Measurements from ENCODE around the gene SHANK2. TPM values are rescaled to one million over a fixed set of nuclear protein-coding genes. Genes with fewer than 3 reads are reported as not detected.

SHANK2 gene
- total RNA-seq, 1 experiment from 2014 or later = 23.8 TPM

- Histone ChIP-seq H3K9me3 (ENCODE audit: control insufficient read depth, low read depth, low read length) (no peaks in the 10 kb centered on the region), H4K5ac (ENCODE audit: insufficient read length, low read depth, low read length) (no peak overlapping the region), H3K27me3 (ENCODE audit: insufficient read depth, low read length) (no peaks in the 10 kb centered on the region), H3K14ac (ENCODE audit: insufficient read depth, low read length) (peak overlapping the region; percentile 66; the same call in 1 of the 2 replicates), H3K79me2 (ENCODE audit: insufficient read depth, low read length) (peaks cover 20% of the 10 kb centered on the region; the same call in 1 of the 2 replicates), H3K18ac (ENCODE audit: insufficient read length, low read depth, low read length) (no peak overlapping the region), H2BK12ac (ENCODE audit: insufficient read length, low read depth, low read length) (no peak overlapping the region), H2AK5ac (ENCODE audit: insufficient read length, low read length) (no peak overlapping the region), H4K8ac (replicated peaks; ENCODE audit: insufficient read length, low read depth, low read length) (no peak overlapping the region), H3K27ac (ENCODE audit: insufficient read length, low read depth, low read length) (no peak overlapping the region), H2BK15ac (ENCODE audit: low read depth, low read length) (no peak overlapping the region), H2BK5ac (ENCODE audit: insufficient read length, low read length) (no peak overlapping the region), H3K79me1 (ENCODE audit: insufficient read depth, low read depth, low read length, poor library complexity, severe bottlenecking) (peaks cover 6% of the 10 kb centered on the region), H4K20me1 (ENCODE audit: control insufficient read depth, insufficient read depth, insufficient read length) (no peaks in the 10 kb centered on the region), H3K9ac (ENCODE audit: extremely low read depth, insufficient read length, low read length) (no peak overlapping the region), H3K4ac (ENCODE audit: low read depth, low read length) (no peak overlapping the region), H3K23ac (ENCODE audit: insufficient read length, low read depth, low read length) (no peak overlapping the region), H3K56ac (ENCODE audit: insufficient read length, low read depth, low read length) (no peak overlapping the region), H3K23me2 (ENCODE audit: insufficient read length, low read depth, low read length, poor library complexity, severe bottlenecking) (peaks cover 9% of the 10 kb centered on the region), H3K4me2 (ENCODE audit: insufficient read depth, insufficient read length, low read length) (no peak overlapping the region), H2AFZ (ENCODE audit: low read length) (no peak overlapping the region), H4K91ac (ENCODE audit: insufficient read length, low read depth, low read length) (no peak overlapping the region), H2BK20ac (ENCODE audit: low read depth, low read length, poor library complexity, severe bottlenecking) (no peak overlapping the region), H3T11ph (ENCODE audit: low read length) (no peak overlapping the region), H3K4me1 (ENCODE audit: insufficient read depth, low read length) (peaks cover 19% of the 10 kb centered on the region), H2BK120ac (ENCODE audit: low read depth, low read length, poor library complexity, severe bottlenecking) (no peak overlapping the region)
- no CpG with 5 or more reads among the region's 12 CpGs for WGBS (ENCODE audit: extremely low coverage, insufficient read length, low lambda C conversion rate)
- H3K9me3 Mint-ChIP-seq = no peaks in the 10 kb centered on the region
- H3K4me1 Mint-ChIP-seq = peaks cover 65 to 73% of the 10 kb centered on the region in 2 experiments
- H3K27me3 Mint-ChIP-seq (ENCODE audit: low read depth) = no peaks in the 10 kb centered on the region
- H3K27ac Mint-ChIP-seq = peak overlapping the region; percentile 24 to 81 (median 46)
- DNase-seq = no peak
- H3K36me3 Mint-ChIP-seq (ENCODE audit: insufficient read depth in 1 of 3, low read depth in 3 of 3) = peaks cover 5 to 25% (median 9%) of the 10 kb centered on the region in 3 experiments; a peak in 6 of 7 replicates
- TF ChIP-seq CTCF (conservative IDR thresholded peaks at IDR 0.05) = no peak
- peak overlapping the region in 1 of 2 experiments; percentile 5; a peak in 1 of 5 replicates for H3K4me3 Mint-ChIP-seq
These were observed 8.1 kb downstream of the SHANK2 start for GRCh38 chr11:71244116-71244810.

Data from H9 (cell line).